HG02571 (cell line): ENCODE results near the gene CTCFL.
"Not testable (repeated sequence)": the region's sequence is repeated elsewhere in the genome, so short reads cannot be mapped to it uniquely, and the experiment has no call there.

Source experiments
- ATAC-seq: cut with Tn5 transposase; IDR thresholded peaks from one replicate; pipeline ENCODE4 v1.9.1; 2021; ENCODE audit warnings: mild to moderate bottlenecking, moderate library complexity; ENCODE audit not compliant: unreplicated experiment

CTCFL gene

DNA sequence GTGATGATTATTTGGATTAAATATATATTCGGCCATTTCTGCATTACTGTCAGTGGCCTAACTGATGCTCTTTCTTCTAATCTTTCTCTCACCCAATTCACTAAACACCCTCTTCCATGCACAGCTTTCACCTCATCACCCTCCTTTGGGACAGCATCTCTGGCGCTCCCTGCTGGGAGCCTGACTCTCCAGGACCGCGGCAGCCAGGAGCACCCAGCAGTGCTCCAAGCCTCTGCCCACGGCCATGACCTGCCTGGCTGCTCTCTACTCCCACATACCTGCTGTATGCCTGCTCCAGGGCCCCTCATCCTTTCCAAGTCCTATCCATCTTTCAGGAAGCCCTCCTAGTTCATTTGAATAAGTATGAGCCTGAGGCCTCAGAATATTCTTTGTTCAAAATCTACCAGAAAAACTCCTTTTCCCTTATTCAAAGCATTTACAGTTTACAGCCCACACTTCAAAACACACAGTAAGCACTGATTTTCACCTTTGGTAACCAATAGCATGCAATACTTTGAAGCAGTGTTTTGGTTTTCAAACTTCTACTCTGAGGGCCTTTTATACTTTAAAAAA, 15.2 kb downstream of the CTCFL start:
- ATAC-seq = no peak

- ATAC-seq = no peak
Observed at GRCh38 chr20:57508831-57509230, 16.1 kb downstream of the CTCFL start.

DNA sequence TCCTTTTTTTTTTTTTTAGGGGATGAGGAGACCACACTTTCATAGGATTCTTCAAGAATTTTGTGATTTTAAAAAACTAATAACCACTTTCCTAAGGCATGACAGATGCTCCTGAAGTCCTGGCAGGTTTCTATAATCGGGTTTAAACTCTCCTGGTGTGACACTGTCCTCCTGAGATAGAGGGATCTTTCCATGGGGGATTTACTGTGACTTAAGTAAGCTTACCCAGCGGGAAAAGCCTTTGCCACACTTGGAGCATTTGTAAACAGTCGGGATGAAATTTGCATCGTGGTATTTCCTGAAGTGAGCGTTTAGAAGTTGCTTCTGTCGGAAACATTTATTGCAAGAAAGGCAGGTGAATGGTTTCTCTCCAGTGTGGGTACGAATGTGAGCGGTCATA, 16.6 kb downstream of the CTCFL start:
- no peak for ATAC-seq

DNA sequence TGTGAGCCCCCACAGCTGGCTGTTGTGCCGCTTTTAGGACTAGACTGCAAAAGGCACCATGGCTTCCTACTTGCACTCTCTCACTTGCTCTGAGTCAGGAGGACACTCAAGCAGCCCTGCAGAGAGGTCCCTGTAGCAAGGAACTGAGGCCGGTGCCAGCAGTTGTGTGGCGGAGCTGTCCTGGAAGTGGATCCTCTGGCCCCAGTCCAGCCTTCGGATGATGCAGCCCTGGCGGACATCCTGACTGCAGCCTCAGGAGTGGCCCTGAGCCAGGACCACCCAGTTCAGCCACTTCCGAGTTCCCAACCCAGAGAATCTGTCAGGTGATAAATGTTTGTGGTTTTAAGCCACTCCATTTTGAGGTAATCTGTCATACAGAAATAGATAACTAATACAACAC, 17.5 kb downstream of the CTCFL start:
- ATAC-seq = no peak

DNA sequence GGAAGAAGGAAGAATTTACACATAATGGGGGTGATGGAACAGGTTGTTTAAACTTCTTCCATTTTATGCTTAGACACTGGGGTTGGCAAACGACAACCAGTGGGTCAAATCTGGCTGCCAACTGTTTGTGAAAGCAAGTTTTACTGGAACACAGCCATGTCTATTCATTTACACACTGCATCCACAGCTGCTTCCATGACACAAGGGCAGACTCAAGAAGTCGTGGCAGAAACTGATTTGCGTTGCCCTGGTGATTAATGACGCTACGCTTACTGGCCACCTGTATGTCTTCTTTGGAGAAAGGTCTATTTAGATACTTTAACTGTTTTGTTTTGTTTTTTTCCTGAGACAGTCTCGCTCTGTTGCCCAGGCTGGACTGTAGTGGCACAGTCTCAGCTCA, 19.0 kb downstream of the CTCFL start:
- ATAC-seq = no peak

- ATAC-seq = no peak
Observed at GRCh38 chr20:57504411-57504810, 20.5 kb downstream of the CTCFL start.

DNA sequence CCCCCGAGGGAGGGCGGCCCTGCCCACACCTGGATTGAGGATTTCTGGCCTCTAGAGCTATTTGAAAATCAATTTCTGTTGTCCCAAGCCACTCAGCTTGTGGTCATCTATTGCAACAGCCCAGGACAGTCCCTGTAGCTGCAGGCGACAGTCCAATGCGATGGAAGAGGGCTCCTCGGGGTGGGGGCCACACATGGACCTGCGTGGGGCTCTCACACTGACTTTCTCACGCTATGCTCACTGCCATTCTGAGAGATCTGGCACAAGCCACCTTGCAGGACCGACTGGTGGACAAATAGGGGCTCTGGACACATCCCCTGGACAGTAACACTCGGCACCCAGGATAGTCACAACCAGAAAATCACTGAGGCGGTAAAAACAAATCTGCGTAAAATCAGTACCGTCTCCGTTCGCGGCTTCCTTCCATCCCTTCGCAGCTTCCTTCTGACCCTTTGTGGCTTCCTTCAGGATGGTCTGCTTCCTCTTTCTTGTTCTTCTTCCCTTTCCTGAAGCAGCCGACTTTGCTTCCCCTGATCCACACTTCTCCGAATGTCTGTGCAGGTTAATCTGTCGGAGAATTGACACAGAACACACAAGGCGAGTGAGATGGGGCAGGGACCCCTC, 21.8 kb downstream of the CTCFL start:
- ATAC-seq = no peak

GRCh38 chr20:57502336-57502700, 22.6 kb downstream of the CTCFL start:
- ATAC-seq = no peak

DNA sequence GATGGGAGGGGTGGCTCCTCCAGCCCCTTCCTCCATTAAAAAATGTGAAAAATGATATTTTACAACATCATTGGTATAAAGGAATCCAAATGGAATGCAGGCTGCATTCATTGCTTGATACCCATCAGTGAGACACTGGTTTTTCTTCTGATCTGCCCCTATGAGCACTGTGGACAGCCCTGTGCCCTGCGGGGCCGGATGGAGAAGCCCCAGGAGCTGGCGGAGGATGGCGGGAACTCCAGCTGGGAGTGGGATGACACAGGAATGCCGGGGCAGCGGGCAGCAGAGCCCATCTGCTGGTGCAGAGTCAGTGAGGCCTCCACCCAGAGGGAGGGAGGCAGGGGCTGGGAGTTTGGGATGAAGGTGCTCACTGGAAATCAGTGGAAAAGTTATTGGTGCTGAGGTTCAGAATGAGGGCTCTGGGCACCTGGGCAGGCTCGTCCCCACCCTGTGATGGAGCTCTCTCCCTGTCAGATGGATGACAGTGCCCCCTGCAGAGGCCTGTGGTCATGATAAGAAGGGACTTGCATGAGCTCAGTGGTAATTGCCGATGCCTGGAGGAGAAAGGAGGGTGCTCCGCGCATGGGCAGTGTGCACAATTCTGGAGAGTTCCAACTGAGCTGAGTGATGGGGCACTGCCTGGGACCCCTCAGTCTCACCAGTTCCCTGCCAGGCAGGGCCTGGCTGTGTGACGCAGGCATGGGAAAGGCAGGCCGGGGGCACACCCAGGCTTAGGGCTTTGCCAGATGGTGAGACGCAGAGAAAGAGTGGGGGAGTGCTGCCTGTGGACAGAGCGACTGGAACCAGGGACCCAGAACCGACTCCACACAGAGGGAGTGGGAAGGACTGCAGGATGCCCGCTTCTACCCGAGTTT, 23.2 kb downstream of the CTCFL start:
- no peak for ATAC-seq

- no peak for ATAC-seq
Observed at GRCh38 chr20:57500962-57501361, 24.0 kb downstream of the CTCFL start.

- ATAC-seq = no peak
Observed at GRCh38 chr20:57500235-57500634, 24.7 kb downstream of the CTCFL start.

DNA sequence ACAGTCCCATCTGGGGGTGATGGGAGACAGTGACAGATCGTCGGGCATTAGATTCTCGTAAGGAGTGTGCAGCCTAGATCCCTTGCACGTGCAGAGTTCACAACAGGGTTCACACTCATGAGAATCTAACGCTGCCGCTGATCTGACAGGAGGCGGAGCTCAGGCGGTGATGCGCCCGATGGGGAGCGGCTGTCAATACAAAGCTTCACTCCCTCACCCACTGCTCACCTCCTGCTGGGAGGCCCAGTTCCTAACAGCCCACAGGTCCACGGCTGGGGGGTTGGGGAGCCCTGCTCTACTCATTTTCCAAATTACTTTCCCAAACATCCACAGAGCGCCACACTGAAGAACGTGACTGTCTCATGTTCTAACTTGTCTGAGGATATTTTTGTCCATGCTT, 25.3 kb downstream of the CTCFL start:
- ATAC-seq = no peak

GRCh38 chr20:57498425-57499400, 26.2 kb downstream of the CTCFL start:
- no peak for ATAC-seq

GRCh38 chr20:57496592-57496991, 28.3 kb downstream of the CTCFL start:
- no peak for ATAC-seq

DNA sequence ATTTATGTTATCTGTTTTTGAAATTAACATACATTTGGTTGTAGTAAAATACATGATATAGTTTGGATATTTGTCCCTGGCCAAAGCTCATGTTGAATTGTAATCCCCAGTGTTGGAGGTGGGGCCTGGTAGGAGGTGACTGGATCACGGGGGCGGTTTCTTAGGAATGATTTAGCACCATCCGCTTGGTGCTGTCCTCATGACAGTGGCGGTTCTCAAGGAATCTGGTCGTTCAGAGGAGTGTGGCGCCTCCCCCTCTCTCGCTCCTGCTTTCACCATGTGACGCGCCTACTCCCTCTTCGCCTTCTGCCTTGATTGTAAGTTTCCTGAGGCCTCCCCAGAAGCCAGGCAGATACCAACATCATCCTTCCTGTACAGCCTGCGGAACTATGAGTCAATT, 29.0 kb downstream of the CTCFL start:
- ATAC-seq = no peak

DNA sequence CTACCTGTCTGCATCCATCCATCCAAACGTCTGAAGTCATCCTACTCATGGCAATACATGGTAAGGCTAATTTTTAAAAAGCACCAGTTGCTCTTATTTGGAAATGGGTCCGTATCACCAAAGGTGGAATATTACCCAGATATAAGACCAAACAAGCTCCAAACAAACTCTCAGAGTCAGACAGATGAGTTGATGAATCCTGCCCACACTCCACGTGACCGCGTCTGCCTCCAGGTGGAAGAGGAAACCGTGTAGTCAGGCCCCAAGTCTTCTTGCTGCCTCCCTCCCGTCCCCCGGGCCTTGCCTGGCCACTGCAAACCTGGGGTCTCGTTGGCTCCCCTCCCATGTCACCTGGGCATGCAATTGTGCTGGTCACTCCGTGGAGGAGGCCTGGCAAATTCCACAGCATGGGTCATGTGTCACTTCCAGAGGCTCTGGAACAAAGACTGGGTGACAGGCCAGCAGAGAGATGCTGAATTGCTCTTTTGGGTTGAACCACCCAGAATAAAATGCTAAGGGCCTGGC, 31.8 kb downstream of the CTCFL start:
- no peak for ATAC-seq

GRCh38 chr20:57491373-57491772, 33.6 kb downstream of the CTCFL start:
- ATAC-seq = no peak

- ATAC-seq = not testable (repeated sequence)
Observed at GRCh38 chr20:57488277-57488676, 36.7 kb downstream of the CTCFL start.

DNA sequence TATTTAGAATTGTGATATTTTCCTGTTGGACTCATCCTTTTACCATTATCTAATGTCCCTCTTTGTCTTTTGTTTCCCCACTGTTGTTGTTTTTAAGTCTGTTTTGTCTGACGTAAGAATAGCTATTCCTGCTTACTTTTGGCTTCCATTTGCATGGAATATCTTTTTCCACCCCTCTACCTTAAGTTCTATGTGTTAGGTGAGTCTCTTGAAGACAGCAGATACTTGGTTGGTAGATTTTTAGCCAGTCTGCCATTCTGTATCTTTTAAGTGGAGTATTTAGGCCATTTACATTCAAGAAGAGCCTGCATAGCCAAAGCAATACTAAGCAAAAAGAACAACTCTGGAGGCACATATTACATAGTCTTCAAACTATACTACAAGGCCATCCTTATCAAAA, 39.2 kb downstream of the CTCFL start:
- ATAC-seq = no peak

GRCh38 chr20:57484772-57485171, 40.2 kb downstream of the CTCFL start:
- ATAC-seq = no peak
